Transverse colon (tissue), 4 donors: ENCODE results near the gene HPDL.

Source experiments
- EP300 ChIP-seq: sonication (generic); formaldehyde crosslinking; IDR thresholded peaks from one replicate; pipeline ENCODE4 v1.6.1; 2017; ENCODE audit warnings: antibody characterized with exemption, low read depth
- POLR2A ChIP-seq: fragments of 450-650 bp; IDR thresholded peaks from one replicate; pipeline ENCODE4 v1.6.1; 2016; ENCODE audit warnings: antibody characterized with exemption, mild to moderate bottlenecking, moderate library complexity
- POLR2AphosphoS5 ChIP-seq, 3 donors: sonication (generic); formaldehyde crosslinking; IDR thresholded peaks; one replicate each; pipeline ENCODE4 v1.6.1; 2016; ENCODE audit warnings: antibody characterized with exemption in 3 of 3
- TF ChIP-seq, protein P1 (sequence below), 5 experiments: fragments of 200-600 bp in 3 of 5; fragments of 450-650 bp in 2 of 5; sonication (generic) in 3 of 5; IDR thresholded peaks; 1 replicate in 2 of 5; 2 replicates in 3 of 5; pipeline ENCODE4 v1.5.1; 2016 to 2017; ENCODE audit warnings: antibody characterized with exemption in 5 of 5, inconsistent platforms in 3 of 5, mild to moderate bottlenecking in 2 of 5, moderate library complexity in 1 of 5

DNA sequence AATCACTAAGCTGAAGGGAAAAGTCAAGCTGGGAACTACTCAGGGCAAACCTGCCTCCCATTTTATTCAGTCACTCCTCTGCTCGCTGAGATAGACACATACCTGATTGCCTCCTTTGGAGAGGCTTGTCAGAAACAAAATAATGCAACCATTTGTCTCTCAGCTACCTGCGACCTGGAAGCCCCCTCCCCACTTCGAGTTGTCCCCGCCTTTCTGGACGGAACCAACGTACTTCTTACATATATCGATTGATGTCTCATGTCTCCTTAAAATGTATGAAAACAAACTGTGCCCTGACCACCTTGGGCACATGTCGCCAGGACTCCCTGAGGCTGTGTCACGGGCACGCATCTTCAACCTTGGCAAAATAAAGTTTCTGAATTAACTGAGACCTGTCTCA lies 21.5 kb upstream of the HPDL start:
- TF ChIP-seq EP300 (no peak), POLR2A (no peak), POLR2AphosphoS5 (IDR thresholded peaks at IDR 0.05) (no peak)
- TF ChIP-seq, protein P1, sequence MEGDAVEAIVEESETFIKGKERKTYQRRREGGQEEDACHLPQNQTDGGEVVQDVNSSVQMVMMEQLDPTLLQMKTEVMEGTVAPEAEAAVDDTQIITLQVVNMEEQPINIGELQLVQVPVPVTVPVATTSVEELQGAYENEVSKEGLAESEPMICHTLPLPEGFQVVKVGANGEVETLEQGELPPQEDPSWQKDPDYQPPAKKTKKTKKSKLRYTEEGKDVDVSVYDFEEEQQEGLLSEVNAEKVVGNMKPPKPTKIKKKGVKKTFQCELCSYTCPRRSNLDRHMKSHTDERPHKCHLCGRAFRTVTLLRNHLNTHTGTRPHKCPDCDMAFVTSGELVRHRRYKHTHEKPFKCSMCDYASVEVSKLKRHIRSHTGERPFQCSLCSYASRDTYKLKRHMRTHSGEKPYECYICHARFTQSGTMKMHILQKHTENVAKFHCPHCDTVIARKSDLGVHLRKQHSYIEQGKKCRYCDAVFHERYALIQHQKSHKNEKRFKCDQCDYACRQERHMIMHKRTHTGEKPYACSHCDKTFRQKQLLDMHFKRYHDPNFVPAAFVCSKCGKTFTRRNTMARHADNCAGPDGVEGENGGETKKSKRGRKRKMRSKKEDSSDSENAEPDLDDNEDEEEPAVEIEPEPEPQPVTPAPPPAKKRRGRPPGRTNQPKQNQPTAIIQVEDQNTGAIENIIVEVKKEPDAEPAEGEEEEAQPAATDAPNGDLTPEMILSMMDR (IDR thresholded peaks at IDR 0.05), result no peak
